HFFc6 (cell line): ENCODE data around the gene CXCL5. TPM values are rescaled to one million over a fixed set of nuclear protein-coding genes. Genes with fewer than 3 reads are reported as not detected.
A peak's percentile ranks its signal among the peaks of the same experiment; 100 is the strongest.

Experiments
- DNase-seq: peaks from one replicate; pipeline ENCODE4 v3.0.0-alpha.2; 2018
- H3K27ac Mint-ChIP-seq: 2 replicates; pipeline ENCODE4 v1.8.0; 2020; ENCODE audit warnings: mild to moderate bottlenecking, mixed read lengths
- H3K27me3 Mint-ChIP-seq: 2 replicates; pipeline ENCODE4 v1.8.0; 2021; ENCODE audit warnings: mild to moderate bottlenecking, moderate library complexity, mixed read lengths; ENCODE audit not compliant: insufficient read depth
- H3K36me3 Mint-ChIP-seq: 2 replicates; pipeline ENCODE4 v1.8.0; 2021; ENCODE audit warnings: low read depth, mixed read lengths
- H3K4me1 Mint-ChIP-seq: 2 replicates; pipeline ENCODE4 v1.8.0; 2020; ENCODE audit warnings: low read depth, mixed read lengths
- H3K4me3 Mint-ChIP-seq: 2 replicates; pipeline ENCODE4 v1.8.0; 2020; ENCODE audit warnings: mild to moderate bottlenecking, moderate library complexity, mixed read lengths
- H3K9me3 Mint-ChIP-seq: 2 replicates; pipeline ENCODE4 v1.8.0; 2020; ENCODE audit warnings: mild to moderate bottlenecking, mixed read lengths
- CTCF ChIP-seq: fragments of 200-600 bp; sonication (generic); IDR thresholded peaks from 2 replicates; pipeline ENCODE4 v1.5.0; 2021; ENCODE audit warnings: antibody characterized with exemption, mild to moderate bottlenecking
- total RNA-seq, 6 experiments: library from RNA; stranded (reverse); fragmentation: NEBNext Ultra II Directional; extraction: Animal tissue kit (Norgen Biotek cat#: 25700); gene quantifications; 2 replicates in 1 of 6; 3 replicates in 5 of 6; pipeline ENCODE4 v1.2.3, GENCODE V29; 2021

Gene CXCL5
- total RNA-seq, 6 experiments from 2014 or later = 0.07 to 0.17 (median 0.14) TPM; not detected in 3

GRCh38 chr4:74037076-74037955, 38.8 kb upstream of the CXCL5 start:
- H3K36me3 Mint-ChIP-seq = no peaks in the 10 kb centered on the region
- peak overlapping the region; percentile 90 for H3K4me3 Mint-ChIP-seq
- H3K27me3 Mint-ChIP-seq = no peaks in the 10 kb centered on the region
- TF ChIP-seq CTCF = no peak
- H3K4me1 Mint-ChIP-seq = peaks cover 69% of the 10 kb centered on the region
- no peaks in the 10 kb centered on the region for H3K9me3 Mint-ChIP-seq
- H3K27ac Mint-ChIP-seq = peak overlapping the region; percentile 79; the same call in 1 of the 2 replicates
- DNase-seq = no peak

GRCh38 chr4:74033739-74034138, 35.3 kb upstream of the CXCL5 start:
- Mint-ChIP-seq H3K36me3 (no peaks in the 10 kb centered on the region), H3K27ac (peak overlapping the region; percentile 55; the same call in 1 of the 2 replicates), H3K4me3 (no peak overlapping the region)

GRCh38 chr4:74032064-74032463, 33.6 kb upstream of the CXCL5 start:
- H3K27me3 Mint-ChIP-seq = no peaks in the 10 kb centered on the region
- no peak for TF ChIP-seq CTCF

More at GRCh38 chr4:74033739-74034138, 35.3 kb upstream of the CXCL5 start:
- TF ChIP-seq CTCF = no peak
- no peak for DNase-seq
- Mint-ChIP-seq H3K9me3 (no peaks in the 10 kb centered on the region), H3K27me3 (no peaks in the 10 kb centered on the region), H3K4me1 (peaks cover 44% of the 10 kb centered on the region)

GRCh38 chr4:74031576-74031975, 33.1 kb upstream of the CXCL5 start:
- TF ChIP-seq CTCF = no peak
- H3K36me3 Mint-ChIP-seq = no peaks in the 10 kb centered on the region
- peaks cover 29% of the 10 kb centered on the region for H3K4me1 Mint-ChIP-seq
- H3K27me3 Mint-ChIP-seq = no peaks in the 10 kb centered on the region
- no peak for DNase-seq
- H3K9me3 Mint-ChIP-seq = no peaks in the 10 kb centered on the region
- H3K27ac Mint-ChIP-seq = no peak overlapping the region
- no peak overlapping the region for H3K4me3 Mint-ChIP-seq

More at GRCh38 chr4:74032064-74032463, 33.6 kb upstream of the CXCL5 start:
- no peak for DNase-seq
- Mint-ChIP-seq H3K4me3 (no peak overlapping the region), H3K9me3 (no peaks in the 10 kb centered on the region), H3K27ac (no peak overlapping the region), H3K36me3 (no peaks in the 10 kb centered on the region), H3K4me1 (peaks cover 33% of the 10 kb centered on the region)

GRCh38 chr4:74030285-74030684, 31.8 kb upstream of the CXCL5 start:
- H3K27me3 Mint-ChIP-seq = no peaks in the 10 kb centered on the region
- peaks cover 29% of the 10 kb centered on the region for H3K4me1 Mint-ChIP-seq
- H3K9me3 Mint-ChIP-seq = no peaks in the 10 kb centered on the region
- TF ChIP-seq CTCF = no peak
- H3K36me3 Mint-ChIP-seq = 0 out of 2 replicates have a peak, but pooled peaks cover 5% of the 10 kb centered on the region
- DNase-seq = no peak
- H3K4me3 Mint-ChIP-seq = no peak overlapping the region
- H3K27ac Mint-ChIP-seq = no peak overlapping the region
